GM06990 (cell line): Measurements from ENCODE around the gene TPCN1.

Experiments used
- DNase-seq: peaks from one replicate; pipeline ENCODE4 v3.0.0-alpha.2; 2011; ENCODE audit not compliant: insufficient read length; ENCODE audit errors: extremely low read depth
- H3K27me3 ChIP-seq: replicated peaks from 2 replicates; pipeline ENCODE4 v1.6.0; 2011; ENCODE audit warnings: low read length; ENCODE audit not compliant: control insufficient read depth, insufficient read depth
- H3K36me3 ChIP-seq: 2 replicates; pipeline ENCODE4 v1.5.1; 2011; ENCODE audit warnings: low read length; ENCODE audit not compliant: control insufficient read depth, insufficient read depth
- H3K4me3 ChIP-seq: replicated peaks from 2 replicates; pipeline ENCODE4 v1.5.1; 2011; ENCODE audit warnings: low read depth, mild to moderate bottlenecking, control low read depth, low read length
- CTCF ChIP-seq: IDR thresholded peaks from 2 replicates; pipeline ENCODE4 v1.5.1; 2011; ENCODE audit warnings: low read length, control low read depth, mild to moderate bottlenecking, inconsistent platforms; ENCODE audit not compliant: insufficient read depth, poor library complexity, severe bottlenecking

TPCN1 gene

GRCh38 chr12:113299619-113300237, 78.5 kb downstream of the TPCN1 start:
- Histone ChIP-seq H3K4me3 (no peak overlapping the region), H3K27me3 (no peaks in the 10 kb centered on the region), H3K36me3 (peaks cover 7% of the 10 kb centered on the region)
- no peak for DNase-seq
- no peak for TF ChIP-seq CTCF

- H3K27me3 ChIP-seq, result no peaks in the 10 kb centered on the region
- DNase-seq, result no peak
- no peak for TF ChIP-seq CTCF
- peaks cover 6% of the 10 kb centered on the region for H3K36me3 ChIP-seq
- H3K4me3 ChIP-seq, result no peak overlapping the region
These were observed 80.5 kb downstream of the TPCN1 start for GRCh38 chr12:113301811-113302210.

- no peaks in the 10 kb centered on the region for H3K27me3 ChIP-seq
- H3K4me3 ChIP-seq, result no peak overlapping the region
- peaks cover 2% of the 10 kb centered on the region; the same call in 1 of the 2 replicates for H3K36me3 ChIP-seq
- no peak for DNase-seq
- no peak for TF ChIP-seq CTCF
These were observed 81.2 kb downstream of the TPCN1 start for GRCh38 chr12:113302466-113302865.

- no peak for DNase-seq
- H3K27me3 ChIP-seq, result no peaks in the 10 kb centered on the region
- no peak overlapping the region for H3K4me3 ChIP-seq
- H3K36me3 ChIP-seq, result peaks cover 2% of the 10 kb centered on the region; the same call in 1 of the 2 replicates
- TF ChIP-seq CTCF, result no peak
These were observed 81.8 kb downstream of the TPCN1 start for GRCh38 chr12:113302886-113303640.

- no peaks in the 10 kb centered on the region for H3K36me3 ChIP-seq
- no peak for DNase-seq
- no peak overlapping the region for H3K4me3 ChIP-seq
These were observed 84.1 kb downstream of the TPCN1 start for GRCh38 chr12:113305281-113305856.

More at GRCh38 chr12:113305281-113305856, 84.1 kb downstream of the TPCN1 start:
- no peak for TF ChIP-seq CTCF
- no peaks in the 10 kb centered on the region for H3K27me3 ChIP-seq
